ENCODE data around the gene ZSCAN12. TPM values are rescaled to one million over a fixed set of nuclear protein-coding genes. Genes with fewer than 3 reads are reported as not detected.

Gene ZSCAN12
- total and polyA plus RNA-seq, 2 experiments from 2014 or later = 7.0 to 12.0 TPM

DNA sequence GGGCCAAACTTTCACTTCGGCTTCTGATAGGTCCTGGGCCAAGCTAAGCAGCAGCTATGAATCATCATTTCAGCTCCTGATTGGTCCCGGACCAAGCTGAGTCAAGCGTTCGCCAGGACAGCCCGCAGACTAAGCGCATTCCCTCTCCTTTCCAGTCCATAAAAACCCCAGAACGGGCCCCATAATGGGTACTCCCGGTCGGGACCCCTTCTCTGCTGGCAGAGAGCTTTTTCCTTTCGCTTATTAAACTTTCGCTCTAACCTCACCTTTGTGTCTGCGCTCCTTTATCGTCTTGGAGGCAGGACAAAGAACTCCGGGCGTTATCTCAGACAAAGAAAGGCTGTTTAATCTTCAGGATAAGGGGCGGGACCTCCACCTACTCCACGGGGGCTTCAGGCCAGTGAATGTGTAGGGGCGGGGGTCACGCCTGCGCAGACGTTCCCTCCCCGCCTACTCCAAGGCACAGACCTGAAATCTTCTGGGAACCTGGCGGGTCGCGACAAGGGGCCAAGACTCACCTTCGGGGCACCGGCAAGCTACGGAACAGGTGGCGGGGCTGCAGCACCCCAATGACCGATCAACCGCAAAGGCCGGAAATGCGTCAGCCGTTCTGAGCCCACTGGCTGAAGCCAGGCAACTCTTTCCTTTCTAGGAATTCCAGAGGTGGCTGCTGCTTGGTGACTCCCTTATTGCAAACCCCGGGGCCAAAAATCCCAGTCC, 63.8 kb downstream of the ZSCAN12 start, which contains the start of gene ZSCAN31:
ZSCAN31 (minus strand) TSS at position 585 of the 720 bp plus-strand sequence. CDS start 6,465 bp downstream, outside the sequence.
- peak; percentile 98 to 99 for DNase-seq (ENCODE audit: low read depth in 1 of 2, low spot score in 1 of 2)
- H3K4me3 ChIP-seq = peak within 1 kb of the TSS; percentile 73
- peaks cover 5% of the 10 kb centered on the region for H3K4me1 ChIP-seq (ENCODE audit: low read depth)
- H3K9me3 ChIP-seq (ENCODE audit: low read depth) = no peaks in the 10 kb centered on the region
- H3K36me3 ChIP-seq = no peaks in the 10 kb centered on the region
- peak within 1 kb of the TSS; percentile 100 for H3K27ac ChIP-seq
- H3K27me3 ChIP-seq = no peaks in the 10 kb centered on the region
- TF ChIP-seq, protein P1, sequence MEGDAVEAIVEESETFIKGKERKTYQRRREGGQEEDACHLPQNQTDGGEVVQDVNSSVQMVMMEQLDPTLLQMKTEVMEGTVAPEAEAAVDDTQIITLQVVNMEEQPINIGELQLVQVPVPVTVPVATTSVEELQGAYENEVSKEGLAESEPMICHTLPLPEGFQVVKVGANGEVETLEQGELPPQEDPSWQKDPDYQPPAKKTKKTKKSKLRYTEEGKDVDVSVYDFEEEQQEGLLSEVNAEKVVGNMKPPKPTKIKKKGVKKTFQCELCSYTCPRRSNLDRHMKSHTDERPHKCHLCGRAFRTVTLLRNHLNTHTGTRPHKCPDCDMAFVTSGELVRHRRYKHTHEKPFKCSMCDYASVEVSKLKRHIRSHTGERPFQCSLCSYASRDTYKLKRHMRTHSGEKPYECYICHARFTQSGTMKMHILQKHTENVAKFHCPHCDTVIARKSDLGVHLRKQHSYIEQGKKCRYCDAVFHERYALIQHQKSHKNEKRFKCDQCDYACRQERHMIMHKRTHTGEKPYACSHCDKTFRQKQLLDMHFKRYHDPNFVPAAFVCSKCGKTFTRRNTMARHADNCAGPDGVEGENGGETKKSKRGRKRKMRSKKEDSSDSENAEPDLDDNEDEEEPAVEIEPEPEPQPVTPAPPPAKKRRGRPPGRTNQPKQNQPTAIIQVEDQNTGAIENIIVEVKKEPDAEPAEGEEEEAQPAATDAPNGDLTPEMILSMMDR (IDR thresholded peaks at IDR 0.05; ENCODE audit: low read depth, low read length) = no peak

DNA sequence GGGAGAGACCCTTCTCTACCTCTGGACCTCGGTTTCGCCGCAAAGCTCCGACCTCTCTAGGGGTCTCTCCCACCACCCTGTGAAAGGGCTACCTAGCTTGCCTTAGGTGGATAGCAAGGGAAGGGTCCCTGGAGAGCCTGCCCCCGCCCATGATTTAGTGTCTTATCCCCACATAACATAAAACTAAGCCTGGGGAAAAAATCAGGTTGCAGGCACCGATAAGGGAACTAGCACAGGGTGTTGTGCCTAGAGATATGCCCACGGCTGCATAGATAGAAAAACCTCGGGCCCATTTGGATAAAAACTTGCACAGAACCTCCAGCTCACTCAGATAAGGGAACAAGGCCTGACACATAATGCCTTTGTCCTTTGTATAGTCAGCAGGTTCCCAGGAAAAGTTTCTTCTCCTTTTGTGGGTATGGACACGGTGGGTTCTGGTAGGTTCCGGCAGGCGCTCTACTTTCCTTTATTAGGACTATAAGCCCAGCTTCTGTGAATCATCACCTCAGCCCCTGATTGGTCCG, 64.4 kb downstream of the ZSCAN12 start:
- Histone ChIP-seq H3K27me3 (no peaks in the 10 kb centered on the region), H3K27ac (peak overlapping the region; percentile 100), H3K9me3 (ENCODE audit: low read depth) (no peaks in the 10 kb centered on the region), H3K36me3 (no peaks in the 10 kb centered on the region), H3K4me1 (ENCODE audit: low read depth) (peaks cover 5% of the 10 kb centered on the region), H3K4me3 (peak overlapping the region; percentile 18)
- TF ChIP-seq, protein P1 (IDR thresholded peaks at IDR 0.05; ENCODE audit: low read depth, low read length) = no peak
- no peak for DNase-seq (ENCODE audit: low read depth in 1 of 2, low spot score in 1 of 2)

DNA sequence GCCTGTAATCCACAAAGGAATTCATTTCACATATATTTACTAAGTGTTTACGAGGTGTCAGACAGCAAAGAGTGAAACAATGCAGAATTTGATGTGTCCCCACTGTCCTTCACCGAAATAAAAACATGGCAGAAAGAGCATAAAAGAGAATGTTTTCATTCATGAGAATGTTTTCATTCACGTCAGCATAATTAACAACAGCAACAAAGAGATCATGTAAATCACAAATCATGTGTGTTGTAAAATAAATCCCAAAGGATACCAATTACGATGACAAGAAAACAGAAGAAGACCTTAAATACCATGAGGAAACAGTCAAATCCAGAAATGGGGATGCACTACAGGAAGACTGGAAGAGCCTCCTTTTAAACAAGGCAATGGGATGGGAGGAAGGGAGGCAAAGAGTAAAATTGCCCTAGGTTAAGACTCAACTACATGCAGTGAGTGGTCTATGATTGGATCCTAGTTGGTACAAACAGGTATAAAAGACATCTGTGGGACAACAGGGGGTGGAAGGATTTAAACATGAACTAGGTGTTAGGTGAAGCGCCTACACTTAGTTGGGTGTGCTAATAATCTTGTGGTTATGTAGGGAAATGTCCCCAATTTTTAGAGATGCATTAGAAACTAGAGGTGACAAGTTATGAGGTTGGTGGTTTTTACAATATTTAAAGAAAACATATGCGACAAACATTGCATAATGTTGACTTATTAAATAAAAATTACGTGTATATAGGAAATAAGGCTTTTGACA, 65.1 kb downstream of the ZSCAN12 start:
- no peaks in the 10 kb centered on the region for H3K9me3 ChIP-seq (ENCODE audit: low read depth)
- H3K27me3 ChIP-seq = no peaks in the 10 kb centered on the region
- H3K36me3 ChIP-seq = no peaks in the 10 kb centered on the region
- H3K27ac ChIP-seq = peak overlapping the region; percentile 100
- no peak for DNase-seq (ENCODE audit: low read depth in 1 of 2, low spot score in 1 of 2)
- TF ChIP-seq, protein P1 (IDR thresholded peaks at IDR 0.05; ENCODE audit: low read depth, low read length) = no peak
- H3K4me3 ChIP-seq = peak overlapping the region; percentile 18
- peaks cover 5% of the 10 kb centered on the region for H3K4me1 ChIP-seq (ENCODE audit: low read depth)

DNA sequence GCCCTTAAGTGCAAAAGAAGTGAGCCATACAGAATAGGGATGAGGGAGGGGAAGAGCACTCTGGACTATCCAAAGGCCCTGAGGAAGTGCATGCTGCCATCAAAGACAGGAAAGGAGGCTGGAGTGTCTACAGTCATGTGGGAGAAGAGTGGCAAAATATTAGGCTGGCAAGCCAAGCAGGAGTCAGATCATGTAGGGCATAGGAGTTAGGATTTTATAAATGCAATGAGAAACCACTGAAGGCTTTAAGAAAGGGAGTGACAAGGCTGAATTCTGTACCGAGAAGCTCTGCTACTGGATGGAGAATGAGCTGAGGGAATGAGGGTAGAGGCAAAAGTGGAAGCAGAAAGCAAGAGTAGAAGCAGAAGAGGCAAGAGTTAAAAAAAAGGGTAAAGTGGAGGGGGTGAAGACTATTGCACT, 65.9 kb downstream of the ZSCAN12 start:
- TF ChIP-seq, protein P1 (IDR thresholded peaks at IDR 0.05; ENCODE audit: low read depth, low read length) = no peak
- Histone ChIP-seq H3K27ac (no peak overlapping the region), H3K4me3 (no peak overlapping the region), H3K4me1 (ENCODE audit: low read depth) (peaks cover 5% of the 10 kb centered on the region), H3K27me3 (no peaks in the 10 kb centered on the region), H3K36me3 (no peaks in the 10 kb centered on the region), H3K9me3 (ENCODE audit: low read depth) (no peaks in the 10 kb centered on the region)
- DNase-seq (ENCODE audit: low read depth in 1 of 2, low spot score in 1 of 2) = no peak

DNA sequence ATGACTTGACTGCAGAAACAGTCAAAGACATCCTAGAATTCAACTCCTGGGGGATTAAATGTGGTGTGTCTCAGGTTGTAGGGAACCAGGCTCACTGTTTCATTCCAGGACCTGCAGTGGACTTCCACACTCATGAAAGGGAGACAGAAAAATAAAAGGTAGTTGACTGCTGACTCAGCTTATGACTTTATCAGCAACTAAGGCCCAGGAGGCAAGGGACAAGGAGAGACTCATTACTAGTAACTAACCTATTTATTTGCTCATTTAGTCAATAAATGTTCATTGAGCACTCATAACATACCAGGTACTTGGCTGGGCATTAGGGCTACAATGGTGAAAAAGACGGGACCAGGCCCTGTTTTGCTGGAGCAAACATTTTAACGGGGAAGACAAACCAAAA, 66.5 kb downstream of the ZSCAN12 start:
- Histone ChIP-seq H3K4me3 (no peak overlapping the region), H3K27me3 (no peaks in the 10 kb centered on the region), H3K4me1 (ENCODE audit: low read depth) (peaks cover 5% of the 10 kb centered on the region), H3K36me3 (no peaks in the 10 kb centered on the region), H3K27ac (no peak overlapping the region), H3K9me3 (ENCODE audit: low read depth) (no peaks in the 10 kb centered on the region)
- TF ChIP-seq, protein P1 (IDR thresholded peaks at IDR 0.05; ENCODE audit: low read depth, low read length) = no peak
- DNase-seq (ENCODE audit: low read depth in 1 of 2, low spot score in 1 of 2) = no peak
